Type B pancreatic cell (in vitro differentiated cells): ENCODE data around the gene UBA3. TPM values are rescaled to one million over a fixed set of nuclear protein-coding genes. Genes with fewer than 3 reads are reported as not detected.

Experiments used
- DNase-seq: peaks from one replicate; pipeline ENCODE4 v3.0.0; 2021; ENCODE audit warnings: mixed read lengths; ENCODE audit not compliant: unreplicated experiment; ENCODE audit errors: extremely low spot score
- H3K27ac Mint-ChIP-seq: 2 replicates; pipeline ENCODE4 v1.8.0; 2021; ENCODE audit warnings: mild to moderate bottlenecking, mixed read lengths
- H3K27me3 Mint-ChIP-seq: 2 replicates; pipeline ENCODE4 v1.8.0; 2021; ENCODE audit warnings: mixed read lengths
- H3K36me3 Mint-ChIP-seq: 2 replicates; pipeline ENCODE4 v1.8.0; 2021; ENCODE audit warnings: mixed read lengths
- H3K4me1 Mint-ChIP-seq: one replicate; pipeline ENCODE4 v1.8.0; 2021; ENCODE audit warnings: mixed read lengths; ENCODE audit not compliant: unreplicated experiment
- H3K4me3 Mint-ChIP-seq: 2 replicates; pipeline ENCODE4 v1.8.0; 2021; ENCODE audit warnings: mild to moderate bottlenecking, mixed read lengths
- H3K9me3 Mint-ChIP-seq: 2 replicates; pipeline ENCODE4 v1.8.0; 2021; ENCODE audit warnings: mixed read lengths
- CTCF ChIP-seq: fragments of 200-600 bp; sonication (generic); conservative IDR thresholded peaks from 2 replicates; pipeline ENCODE4 v1.5.0; 2021; ENCODE audit warnings: antibody characterized with exemption, mild to moderate bottlenecking
- total RNA-seq: library from RNA; stranded (reverse); gene quantifications from 2 replicates; pipeline ENCODE4 v1.2.1, GENCODE V29; 2021; ENCODE audit warnings: low replicate concordance

Gene UBA3
- total RNA-seq, 1 donor from 2014 or later, result 68.5 TPM

GRCh38 chr3:69032142-69032541 lies 48.0 kb downstream of the UBA3 start:
- no peak for DNase-seq
- no peak for TF ChIP-seq CTCF
- peaks cover 36% of the 10 kb centered on the region for H3K36me3 Mint-ChIP-seq
- no peak overlapping the region for H3K27ac Mint-ChIP-seq
- no peak overlapping the region for H3K4me3 Mint-ChIP-seq
- no peaks in the 10 kb centered on the region for H3K4me1 Mint-ChIP-seq
- H3K9me3 Mint-ChIP-seq, result no peaks in the 10 kb centered on the region
- H3K27me3 Mint-ChIP-seq, result no peaks in the 10 kb centered on the region

DNA sequence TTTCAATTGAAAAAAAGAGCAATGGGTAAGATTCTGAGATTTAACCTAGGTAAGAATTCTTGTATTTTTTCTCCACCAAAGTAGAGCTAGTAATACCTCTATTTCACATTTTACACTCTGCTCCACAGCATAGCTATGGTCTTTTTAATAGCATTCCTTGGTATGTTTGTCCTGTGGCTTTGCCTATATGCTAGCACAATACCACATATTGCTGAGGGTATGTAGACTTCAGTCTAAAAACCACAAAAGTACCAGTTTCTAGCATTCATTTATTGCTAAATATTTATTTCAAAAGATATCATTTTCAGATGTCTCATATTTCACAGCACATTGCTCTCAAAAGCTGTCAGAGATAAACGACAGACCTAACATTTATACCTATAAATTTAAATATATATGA lies 48.5 kb downstream of the UBA3 start:
- no peaks in the 10 kb centered on the region for H3K27me3 Mint-ChIP-seq
- no peak for DNase-seq
- H3K4me1 Mint-ChIP-seq, result no peaks in the 10 kb centered on the region
- no peak overlapping the region for H3K27ac Mint-ChIP-seq
- H3K4me3 Mint-ChIP-seq, result no peak overlapping the region
- peaks cover 39% of the 10 kb centered on the region for H3K36me3 Mint-ChIP-seq
- no peaks in the 10 kb centered on the region for H3K9me3 Mint-ChIP-seq
- TF ChIP-seq CTCF, result no peak

- no peaks in the 10 kb centered on the region for H3K27me3 Mint-ChIP-seq
- no peaks in the 10 kb centered on the region for H3K9me3 Mint-ChIP-seq
- no peak for TF ChIP-seq CTCF
- no peak overlapping the region for H3K27ac Mint-ChIP-seq
- no peaks in the 10 kb centered on the region for H3K4me1 Mint-ChIP-seq
- H3K36me3 Mint-ChIP-seq, result peaks cover 14% of the 10 kb centered on the region
- DNase-seq, result no peak
- H3K4me3 Mint-ChIP-seq, result no peak overlapping the region
Observed at GRCh38 chr3:69020857-69021256, 59.3 kb downstream of the UBA3 start.

- Mint-ChIP-seq H3K4me3 (no peak overlapping the region), H3K36me3 (peaks cover 10% of the 10 kb centered on the region), H3K27ac (no peak overlapping the region), H3K4me1 (no peaks in the 10 kb centered on the region), H3K9me3 (no peaks in the 10 kb centered on the region), H3K27me3 (no peaks in the 10 kb centered on the region)
- TF ChIP-seq CTCF, result peak; percentile 52
- no peak for DNase-seq
Observed at GRCh38 chr3:69020424-69020823, 59.7 kb downstream of the UBA3 start.

GRCh38 chr3:69016901-69017300 lies 63.3 kb downstream of the UBA3 start:
- peaks cover 5% of the 10 kb centered on the region for H3K36me3 Mint-ChIP-seq
- no peak overlapping the region for H3K4me3 Mint-ChIP-seq
- no peak for DNase-seq
- H3K27ac Mint-ChIP-seq, result no peak overlapping the region
- H3K4me1 Mint-ChIP-seq, result peaks cover 15% of the 10 kb centered on the region
- no peak for TF ChIP-seq CTCF
- H3K9me3 Mint-ChIP-seq, result no peaks in the 10 kb centered on the region
- H3K27me3 Mint-ChIP-seq, result peaks cover 7% of the 10 kb centered on the region

- H3K9me3 Mint-ChIP-seq, result no peaks in the 10 kb centered on the region
Observed at GRCh38 chr3:69016102-69016501, 64.1 kb downstream of the UBA3 start.

More at GRCh38 chr3:69016102-69016501, 64.1 kb downstream of the UBA3 start:
- no peak for TF ChIP-seq CTCF
- DNase-seq, result no peak
- H3K4me1 Mint-ChIP-seq, result peaks cover 15% of the 10 kb centered on the region
- no peak overlapping the region for H3K4me3 Mint-ChIP-seq
- no peak overlapping the region for H3K27ac Mint-ChIP-seq
- H3K36me3 Mint-ChIP-seq, result peaks cover 5% of the 10 kb centered on the region
- peaks cover 7% of the 10 kb centered on the region for H3K27me3 Mint-ChIP-seq
